Stomach (tissue), 9 donors: ENCODE measurements around the gene EPO. TPM values are rescaled to one million over a fixed set of nuclear protein-coding genes. Genes with fewer than 3 reads are reported as not detected.
"Not testable (repeated sequence)": the region's sequence is repeated elsewhere in the genome, so short reads cannot be mapped to it uniquely, and the experiment has no call there.

Experiments
- DNase-seq, 2 donors: peaks; one replicate each; pipeline versions ENCODE4 v3.0.0 to v3.0.0-alpha.2; 2013 to 2019
- H3K27ac ChIP-seq, 5 donors: fragments of 200-600 bp in 4 of 5; sonication (generic) in 4 of 5; one replicate each; pipeline ENCODE4 v1.5.1; 2013 to 2019; ENCODE audit warnings: mild to moderate bottlenecking in 1 of 5, moderate library complexity in 1 of 5
- H3K27me3 ChIP-seq, 3 donors: fragments of 200-600 bp; sonication (generic); one replicate each; pipeline ENCODE4 v1.5.1; 2017 to 2019; ENCODE audit warnings: mixed run types in 1 of 3
- H3K36me3 ChIP-seq, 4 donors: fragments of 200-600 bp; sonication (generic); 1 replicate in 3 of 4; 2 replicates in 1 of 4; pipeline ENCODE4 v1.5.1; 2016 to 2019
- H3K4me1 ChIP-seq, 4 donors: fragments of 200-600 bp; sonication (generic); one replicate each; pipeline ENCODE4 v1.5.1; 2016 to 2019
- H3K4me3 ChIP-seq, 4 donors: fragments of 200-600 bp; sonication (generic) in 3 of 4; one replicate each; pipeline ENCODE4 v1.5.1; 2016 to 2019; ENCODE audit warnings: mild to moderate bottlenecking in 1 of 4
- H3K9me3 ChIP-seq, 4 donors: fragments of 200-600 bp; sonication (generic); one replicate each; pipeline ENCODE4 v1.5.1; 2016 to 2019
- EP300 ChIP-seq: sonication (generic); formaldehyde crosslinking; IDR thresholded peaks from one replicate; pipeline ENCODE4 v1.6.1; 2017; ENCODE audit warnings: antibody characterized with exemption
- POLR2A ChIP-seq, 4 donors: fragments of 450-650 bp; IDR thresholded peaks; one replicate each; pipeline ENCODE4 v1.6.1; 2016; ENCODE audit warnings: antibody characterized with exemption in 4 of 4, control low read depth in 2 of 4, mild to moderate bottlenecking in 1 of 4, moderate library complexity in 1 of 4
- POLR2AphosphoS5 ChIP-seq, 3 donors: sonication (generic); formaldehyde crosslinking; IDR thresholded peaks; one replicate each; pipeline ENCODE4 v1.6.1; 2016; ENCODE audit warnings: antibody characterized with exemption in 3 of 3
- WGBS, 5 donors: extraction: QIAGEN DNeasy Blood & Tissue Kit in 3 of 5; methylation state at CpG; one replicate each; pipeline versions ENCODE4 v1.1.5 to v1.1.7; 2013 to 2018; 5-methylcytosine and 5-hydroxymethylcytosine counted together
- intact Hi-C: fragments of 100-400 bp; cut with DNase I; formaldehyde crosslinking; loops from one replicate; pipeline ENCODE4 v1.15.1; 2023; ENCODE audit warnings: low total_unique reads
- polyA plus RNA-seq, 3 donors: library from polyadenylated mRNA; stranded (reverse); fragments of 200-250 nt; gene quantifications; one replicate each; pipeline ENCODE4 v1.2.3, GENCODE V29; 2013
- total RNA-seq, 5 donors: library from RNA; depleted of rRNA; stranded (reverse); fragments of >200 nt; gene quantifications; one replicate each; pipeline versions ENCODE4 v1.1.0 to v1.2.3, GENCODE V29; 2014 to 2016
- TF ChIP-seq, protein P1 (sequence below), 7 experiments: fragments of 450-650 bp in 4 of 7; fragments of 200-600 bp in 3 of 7; sonication (generic) in 3 of 7; IDR thresholded peaks; one replicate each; pipeline ENCODE4 v1.5.1; 2016 to 2019; ENCODE audit warnings: antibody characterized with exemption in 7 of 7, control low read depth in 2 of 7, mild to moderate bottlenecking in 1 of 7
- donor health status: healthy with polysubstance abuse.
- donor health status: Bipolar disorder and iron deficiency.
- donor health status: healthy.

EPO gene
- total and polyA plus RNA-seq, 8 donors = not detected

GRCh38 chr7:100753750-100754149 is 33.5 kb downstream of the EPO start:
- no peak for DNase-seq
- TF ChIP-seq POLR2AphosphoS5 (IDR thresholded peaks at IDR 0.05) = no peak
- no peak for TF ChIP-seq EP300
- no peak for TF ChIP-seq POLR2A (IDR thresholded peaks at IDR 0.05)
- TF ChIP-seq, protein P1, sequence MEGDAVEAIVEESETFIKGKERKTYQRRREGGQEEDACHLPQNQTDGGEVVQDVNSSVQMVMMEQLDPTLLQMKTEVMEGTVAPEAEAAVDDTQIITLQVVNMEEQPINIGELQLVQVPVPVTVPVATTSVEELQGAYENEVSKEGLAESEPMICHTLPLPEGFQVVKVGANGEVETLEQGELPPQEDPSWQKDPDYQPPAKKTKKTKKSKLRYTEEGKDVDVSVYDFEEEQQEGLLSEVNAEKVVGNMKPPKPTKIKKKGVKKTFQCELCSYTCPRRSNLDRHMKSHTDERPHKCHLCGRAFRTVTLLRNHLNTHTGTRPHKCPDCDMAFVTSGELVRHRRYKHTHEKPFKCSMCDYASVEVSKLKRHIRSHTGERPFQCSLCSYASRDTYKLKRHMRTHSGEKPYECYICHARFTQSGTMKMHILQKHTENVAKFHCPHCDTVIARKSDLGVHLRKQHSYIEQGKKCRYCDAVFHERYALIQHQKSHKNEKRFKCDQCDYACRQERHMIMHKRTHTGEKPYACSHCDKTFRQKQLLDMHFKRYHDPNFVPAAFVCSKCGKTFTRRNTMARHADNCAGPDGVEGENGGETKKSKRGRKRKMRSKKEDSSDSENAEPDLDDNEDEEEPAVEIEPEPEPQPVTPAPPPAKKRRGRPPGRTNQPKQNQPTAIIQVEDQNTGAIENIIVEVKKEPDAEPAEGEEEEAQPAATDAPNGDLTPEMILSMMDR (IDR thresholded peaks at IDR 0.05) = no peak
- Histone ChIP-seq H3K27me3 (peaks cover 0 to 41% (median 10%) of the 10 kb centered on the region in 3 donors), H3K36me3 (no peaks in the 10 kb centered on the region), H3K9me3 (no peaks in the 10 kb centered on the region), H3K27ac (no peak overlapping the region), H3K4me3 (no peak overlapping the region), H3K4me1 (no peaks in the 10 kb centered on the region)
- intact Hi-C loops = no loop called here
- 75 to 87% (median 82%) methylated on average over 2 to 3 of the region's 3 CpGs for WGBS, 5 donors

- no peaks in the 10 kb centered on the region for H3K36me3 ChIP-seq
- no peaks in the 10 kb centered on the region for H3K9me3 ChIP-seq
- H3K4me1 ChIP-seq = no peaks in the 10 kb centered on the region
- no peak overlapping the region for H3K27ac ChIP-seq
- no peak for DNase-seq
- H3K27me3 ChIP-seq = peaks cover 0 to 17% (median 0%) of the 10 kb centered on the region in 3 donors
- intact Hi-C loops = no loop called here
- H3K4me3 ChIP-seq = no peak overlapping the region
- no peak for TF ChIP-seq POLR2AphosphoS5 (IDR thresholded peaks at IDR 0.05)
- TF ChIP-seq POLR2A (IDR thresholded peaks at IDR 0.05) = no peak
- TF ChIP-seq, protein P1 (IDR thresholded peaks at IDR 0.05) = no peak
- TF ChIP-seq EP300 = no peak
- WGBS, 5 donors = 52 to 62% (median 59%) methylated on average over 9 to 19 of the region's 19 CpGs
Measured at GRCh38 chr7:100759357-100760171, 39.3 kb downstream of the EPO start.

DNA sequence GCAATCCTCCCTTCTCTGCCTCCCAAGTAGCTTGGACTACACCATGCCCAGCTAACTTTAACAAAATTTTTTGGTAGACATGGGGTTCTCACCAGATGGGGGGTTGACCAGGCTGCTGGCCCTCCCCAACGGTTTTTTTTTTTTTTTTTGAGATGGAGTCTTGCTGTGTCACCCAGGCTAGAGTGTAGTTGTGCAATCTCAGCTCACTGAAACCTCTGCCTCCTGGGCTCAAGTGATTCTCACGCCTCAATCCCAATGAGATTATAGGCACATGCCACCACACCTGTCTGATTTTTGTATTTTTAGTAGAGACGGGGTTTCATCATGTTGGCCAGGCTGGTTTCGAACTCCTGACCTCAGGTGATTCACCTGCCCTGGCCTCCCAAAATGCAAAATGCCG is 42.6 kb downstream of the EPO start:
- DNase-seq, H3K27ac ChIP-seq, intact Hi-C loops, H3K36me3 ChIP-seq, H3K4me3 ChIP-seq, H3K9me3 ChIP-seq, H3K4me1 ChIP-seq: not testable (repeated sequence)
- peaks cover 0 to 17% (median 0%) of the 10 kb centered on the region in 3 donors for H3K27me3 ChIP-seq
- 72 to 78% (median 74%) methylated on average over 5 of the region's 5 CpGs for WGBS, 5 donors

DNA sequence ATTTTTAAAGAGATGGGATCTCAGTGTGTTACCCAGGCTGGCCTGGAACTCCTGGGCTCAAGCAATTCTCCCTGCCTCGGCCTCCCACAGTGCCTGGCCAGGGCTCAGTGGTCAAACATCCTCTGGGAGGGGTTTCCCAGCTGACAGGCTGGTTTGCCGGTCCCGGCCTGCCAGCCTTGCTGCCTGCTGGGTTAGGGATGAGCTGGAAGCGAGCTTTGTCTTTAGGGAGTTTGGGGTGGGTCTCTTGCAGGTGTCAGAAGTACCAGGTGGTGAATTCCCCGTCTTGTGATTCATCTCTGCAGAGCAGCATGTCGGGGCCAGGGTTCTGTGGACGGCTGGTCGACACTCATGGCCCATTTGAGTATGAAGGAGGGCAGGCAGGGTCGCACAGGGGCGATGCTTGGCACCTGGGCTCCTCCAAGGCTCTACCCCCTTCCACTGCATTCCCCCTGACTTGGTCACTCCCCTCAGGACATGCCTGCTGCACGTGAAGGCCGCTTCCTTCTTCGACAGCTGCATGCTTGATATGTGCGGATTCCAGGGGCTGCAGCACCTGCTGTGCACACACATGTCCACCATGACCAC is 43.4 kb downstream of the EPO start:
- Histone ChIP-seq H3K4me1 (no peaks in the 10 kb centered on the region), H3K36me3 (no peaks in the 10 kb centered on the region), H3K27ac (no peak overlapping the region), H3K27me3 (peaks cover 0 to 18% (median 0%) of the 10 kb centered on the region in 3 donors), H3K9me3 (no peaks in the 10 kb centered on the region), H3K4me3 (no peak overlapping the region)
- intact Hi-C loops = no loop called here
- DNase-seq = no peak
- TF ChIP-seq, protein P1 (IDR thresholded peaks at IDR 0.05) = no peak
- TF ChIP-seq POLR2A (IDR thresholded peaks at IDR 0.05) (no peak), POLR2AphosphoS5 (IDR thresholded peaks at IDR 0.05) (no peak), EP300 (no peak)
- WGBS, 5 donors = 55 to 74% (median 64%) methylated on average over 11 to 14 of the region's 14 CpGs

GRCh38 chr7:100764841-100765240 is 44.6 kb downstream of the EPO start:
- Histone ChIP-seq H3K9me3 (no peaks in the 10 kb centered on the region), H3K4me3 (no peak overlapping the region), H3K27ac (no peak overlapping the region), H3K4me1 (no peaks in the 10 kb centered on the region), H3K36me3 (no peaks in the 10 kb centered on the region), H3K27me3 (peaks cover 0 to 18% (median 0%) of the 10 kb centered on the region in 3 donors)
- no peak for TF ChIP-seq POLR2A (IDR thresholded peaks at IDR 0.05)
- TF ChIP-seq, protein P1 (IDR thresholded peaks at IDR 0.05) = no peak
- no peak for TF ChIP-seq POLR2AphosphoS5 (IDR thresholded peaks at IDR 0.05)
- TF ChIP-seq EP300 = no peak
- DNase-seq = no peak
- WGBS, 5 donors = 73 to 83% (median 81%) methylated on average over 4 to 10 of the region's 10 CpGs
- intact Hi-C loops = no loop called here
